GM12801 (cell line): ENCODE data around the gene TEKT5.

ENCODE experiments used
- CTCF ChIP-seq: IDR thresholded peaks from one replicate; pipeline ENCODE4 v1.5.1; 2011; ENCODE audit warnings: control low read depth; ENCODE audit not compliant: insufficient read length; ENCODE audit errors: extremely low read depth

Gene TEKT5

DNA sequence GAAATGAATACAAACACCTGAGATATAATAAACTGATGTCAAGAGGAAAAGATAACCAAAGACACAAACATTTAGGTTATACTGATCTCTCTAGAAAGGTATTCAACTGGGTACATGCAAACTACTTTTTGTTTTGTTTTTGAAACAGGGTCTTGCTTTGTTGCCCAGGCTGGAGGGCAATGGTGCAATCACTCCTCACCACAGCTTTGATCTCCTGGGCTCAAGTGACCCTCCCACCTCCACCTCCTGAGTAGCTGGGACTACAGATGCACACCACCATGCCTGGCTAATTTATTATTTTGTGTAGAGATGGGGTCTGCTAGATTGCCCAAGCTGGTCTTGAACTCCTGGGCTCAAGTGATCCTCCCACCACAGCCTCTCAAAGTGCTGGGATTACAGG is 38.1 kb downstream of the TEKT5 start:
- no peak for TF ChIP-seq CTCF

DNA sequence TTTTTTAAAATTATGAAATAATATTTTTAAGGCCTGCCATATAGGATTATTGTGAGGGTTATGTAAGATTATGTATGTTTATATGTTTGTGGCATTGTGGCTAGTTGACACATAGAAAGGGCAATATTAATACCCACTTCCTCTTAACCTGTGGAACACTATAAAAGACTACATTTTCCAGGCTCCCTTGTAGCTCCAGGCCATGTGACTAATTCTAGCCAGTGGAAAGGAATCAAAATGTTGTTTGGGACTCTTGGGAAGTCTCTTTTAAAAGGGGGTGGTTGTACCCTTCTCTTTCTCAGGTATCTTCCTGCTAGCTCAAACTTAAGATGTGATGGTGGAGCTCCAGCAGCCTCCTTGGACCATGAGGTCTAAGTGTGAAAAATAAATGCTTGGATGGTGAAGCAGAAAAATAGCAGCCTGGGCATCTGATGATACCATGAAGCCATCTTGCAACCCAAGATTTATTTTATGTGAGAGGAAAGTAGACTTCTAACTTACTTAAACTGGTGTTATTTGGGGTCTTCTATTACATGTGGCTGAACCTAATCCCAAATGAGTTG is 39.2 kb downstream of the TEKT5 start:
- no peak for TF ChIP-seq CTCF

DNA sequence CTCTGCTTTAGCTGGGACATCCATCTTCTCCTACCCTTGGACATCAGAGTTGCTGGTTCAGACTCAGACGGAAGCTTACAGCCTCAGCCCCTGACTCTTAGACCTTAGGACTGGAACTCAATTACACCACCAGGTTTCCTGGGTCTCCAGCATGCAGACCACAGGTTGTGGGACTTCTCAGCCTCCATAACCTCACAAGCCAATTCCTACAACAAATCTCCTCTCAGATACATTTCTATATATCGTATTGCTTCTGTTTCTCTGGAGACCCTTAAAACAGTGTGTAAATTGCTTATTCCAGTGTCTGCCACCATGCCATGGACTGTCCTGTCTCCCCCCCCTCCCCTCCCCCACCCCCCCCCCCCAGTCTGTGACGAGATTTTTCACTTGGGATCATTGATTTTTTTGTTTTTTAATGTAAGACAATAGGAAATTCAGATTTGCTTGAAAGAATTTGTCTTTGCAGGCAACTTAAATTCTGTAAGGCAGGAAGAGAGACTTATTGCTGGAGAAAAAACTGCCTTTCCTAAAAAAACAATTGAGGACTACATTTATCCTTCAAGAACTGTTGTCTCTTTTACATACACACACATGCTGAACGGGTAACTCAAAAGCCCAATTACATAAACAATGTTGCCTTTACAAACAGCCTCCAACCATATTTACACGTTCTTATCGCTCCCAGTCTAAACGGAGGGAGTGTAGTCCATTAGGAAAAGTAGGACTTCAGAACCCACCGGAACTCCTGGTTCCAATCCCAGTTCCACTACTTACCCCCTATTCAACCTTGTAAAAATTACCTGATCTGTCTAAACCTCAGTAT is 39.9 kb downstream of the TEKT5 start:
- TF ChIP-seq CTCF, result no peak

GRCh38 chr16:10652730-10653590 is 41.8 kb downstream of the TEKT5 start:
- no peak for TF ChIP-seq CTCF

DNA sequence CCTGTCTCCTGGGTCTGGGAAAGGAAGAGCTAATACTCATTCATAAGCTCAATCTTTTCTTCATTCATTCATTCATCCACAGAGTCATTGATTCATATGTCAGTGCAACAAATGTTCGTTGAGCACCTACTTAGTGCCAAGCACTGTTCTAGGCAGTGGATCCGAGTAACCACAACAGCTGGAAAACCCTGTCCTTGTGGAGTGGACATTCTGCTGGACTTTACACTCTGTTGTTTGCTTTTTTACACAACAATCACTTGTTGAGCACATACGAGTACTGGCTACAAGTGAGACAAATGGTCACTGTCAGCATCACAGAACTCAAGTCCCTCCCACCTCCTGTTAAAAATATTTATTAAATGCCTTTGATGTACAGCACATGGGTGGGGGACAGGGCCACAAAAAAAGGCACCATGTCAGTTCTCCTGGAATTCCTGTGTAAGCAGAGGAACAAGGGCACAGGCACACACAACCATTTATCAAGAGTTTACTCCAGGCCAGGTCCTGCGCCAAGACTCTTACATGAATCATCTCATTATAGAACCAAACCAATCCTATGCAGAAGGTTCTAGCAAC is 46.9 kb downstream of the TEKT5 start:
- no peak for TF ChIP-seq CTCF

DNA sequence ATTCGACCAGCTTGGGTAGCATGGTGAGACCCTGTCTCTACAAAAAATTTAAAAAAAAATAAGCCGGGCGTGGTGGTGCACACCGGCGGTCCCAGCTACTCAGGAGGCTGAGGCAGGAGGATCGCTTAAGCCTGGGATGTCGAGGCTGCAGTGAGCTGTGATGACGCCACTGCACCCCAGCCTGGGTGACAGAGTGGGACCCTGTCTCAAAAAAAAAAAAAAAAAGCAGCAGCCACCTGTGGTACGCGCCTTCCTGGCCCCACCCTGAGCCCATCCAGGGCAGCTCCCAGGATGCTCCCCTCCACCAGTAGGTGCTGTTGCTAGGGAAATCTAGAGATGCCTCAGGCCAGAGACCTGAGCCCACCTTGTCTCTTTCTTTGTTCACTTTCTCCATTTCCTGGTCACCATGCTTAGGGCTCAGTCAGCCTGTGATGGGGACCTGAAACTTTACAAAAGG is 47.4 kb downstream of the TEKT5 start:
- no peak for TF ChIP-seq CTCF
